ENCODE measurements around the gene HBM.
"Not testable (repeated sequence)": the region's sequence is repeated elsewhere in the genome, so short reads cannot be mapped to it uniquely, and the experiment has no call there.

The HBM gene

GRCh38 chr16:166375-167121, 770 bp downstream of the HBM start:
- Histone ChIP-seq H3K36me3 (no peaks in the 10 kb centered on the region), H3K27me3 (ENCODE audit: insufficient read depth, low read depth, severe bottlenecking) (peaks cover 29% of the 10 kb centered on the region), H3K4me3 (ENCODE audit: low read depth, low read length) (peak overlapping the region; percentile 54), H3K9me3 (ENCODE audit: severe bottlenecking) (no peaks in the 10 kb centered on the region), H3K27ac (no peak overlapping the region)
- DNase-seq = no peak
- TF ChIP-seq, protein P1, sequence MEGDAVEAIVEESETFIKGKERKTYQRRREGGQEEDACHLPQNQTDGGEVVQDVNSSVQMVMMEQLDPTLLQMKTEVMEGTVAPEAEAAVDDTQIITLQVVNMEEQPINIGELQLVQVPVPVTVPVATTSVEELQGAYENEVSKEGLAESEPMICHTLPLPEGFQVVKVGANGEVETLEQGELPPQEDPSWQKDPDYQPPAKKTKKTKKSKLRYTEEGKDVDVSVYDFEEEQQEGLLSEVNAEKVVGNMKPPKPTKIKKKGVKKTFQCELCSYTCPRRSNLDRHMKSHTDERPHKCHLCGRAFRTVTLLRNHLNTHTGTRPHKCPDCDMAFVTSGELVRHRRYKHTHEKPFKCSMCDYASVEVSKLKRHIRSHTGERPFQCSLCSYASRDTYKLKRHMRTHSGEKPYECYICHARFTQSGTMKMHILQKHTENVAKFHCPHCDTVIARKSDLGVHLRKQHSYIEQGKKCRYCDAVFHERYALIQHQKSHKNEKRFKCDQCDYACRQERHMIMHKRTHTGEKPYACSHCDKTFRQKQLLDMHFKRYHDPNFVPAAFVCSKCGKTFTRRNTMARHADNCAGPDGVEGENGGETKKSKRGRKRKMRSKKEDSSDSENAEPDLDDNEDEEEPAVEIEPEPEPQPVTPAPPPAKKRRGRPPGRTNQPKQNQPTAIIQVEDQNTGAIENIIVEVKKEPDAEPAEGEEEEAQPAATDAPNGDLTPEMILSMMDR (IDR thresholded peaks at IDR 0.05; ENCODE audit: low read depth, low read length) = no peak

DNA sequence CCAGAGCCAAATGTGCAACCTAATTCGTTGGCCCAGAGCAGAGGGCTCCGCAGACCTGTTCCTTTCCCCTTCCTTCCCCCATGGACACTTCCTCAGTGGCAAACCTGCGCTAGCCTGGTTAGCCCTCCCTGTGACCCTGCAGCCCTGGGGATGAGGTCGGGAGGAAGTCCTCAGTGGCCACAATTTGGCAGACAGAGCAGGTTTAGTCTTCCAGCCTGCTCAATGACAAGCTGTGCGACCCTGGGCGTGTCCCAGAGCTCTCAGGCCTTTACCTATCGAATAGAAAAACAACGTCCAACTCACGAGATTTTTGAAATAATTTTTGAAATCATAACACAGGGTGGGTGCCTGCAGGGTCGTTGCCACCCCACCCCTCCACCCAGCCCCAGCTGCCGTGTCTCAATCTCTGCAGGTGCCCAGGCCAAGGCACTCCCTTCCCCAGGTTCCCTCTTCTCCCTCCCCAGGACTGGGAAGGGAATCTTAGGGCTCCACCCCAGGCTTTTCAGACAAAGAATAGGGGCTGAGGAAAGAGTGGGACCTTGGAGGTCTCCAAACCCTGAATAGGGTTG, 1.4 kb downstream of the HBM start:
- Histone ChIP-seq H3K27me3 (ENCODE audit: insufficient read depth, low read depth, severe bottlenecking) (peaks cover 33% of the 10 kb centered on the region), H3K4me3 (ENCODE audit: low read depth, low read length) (no peak overlapping the region), H3K36me3 (no peaks in the 10 kb centered on the region), H3K9me3 (ENCODE audit: severe bottlenecking) (no peaks in the 10 kb centered on the region), H3K27ac (no peak overlapping the region)
- TF ChIP-seq, protein P1 (IDR thresholded peaks at IDR 0.05; ENCODE audit: low read depth, low read length) = no peak
- DNase-seq = no peak

DNA sequence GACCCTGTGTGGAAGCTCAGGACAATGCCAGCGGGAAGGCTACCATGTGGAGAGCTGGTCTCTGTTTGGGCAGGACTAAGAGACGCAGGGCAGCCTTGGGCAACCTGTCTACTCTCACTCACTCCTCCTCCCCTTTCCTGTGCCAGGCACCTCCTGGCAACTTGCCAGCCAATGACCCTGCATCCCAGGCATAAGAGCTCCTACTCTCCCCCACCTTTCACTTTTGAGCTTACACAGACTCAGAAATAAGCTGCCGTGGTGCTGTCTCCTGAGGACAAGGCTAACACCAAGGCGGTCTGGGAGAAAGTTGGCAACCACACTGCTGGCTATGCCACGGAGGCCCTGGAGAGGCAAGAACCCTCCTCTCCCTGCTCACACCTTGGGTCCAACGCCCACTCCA, 2.6 kb downstream of the HBM start:
- TF ChIP-seq, protein P1 (IDR thresholded peaks at IDR 0.05; ENCODE audit: low read depth, low read length) = no peak
- DNase-seq = peak; percentile 48
- Histone ChIP-seq H3K4me3 (ENCODE audit: low read depth, low read length) (no peak overlapping the region), H3K27me3 (ENCODE audit: insufficient read depth, low read depth, severe bottlenecking) (peaks cover 34% of the 10 kb centered on the region), H3K9me3 (ENCODE audit: severe bottlenecking) (no peaks in the 10 kb centered on the region), H3K27ac (no peak overlapping the region), H3K36me3 (no peaks in the 10 kb centered on the region)

DNA sequence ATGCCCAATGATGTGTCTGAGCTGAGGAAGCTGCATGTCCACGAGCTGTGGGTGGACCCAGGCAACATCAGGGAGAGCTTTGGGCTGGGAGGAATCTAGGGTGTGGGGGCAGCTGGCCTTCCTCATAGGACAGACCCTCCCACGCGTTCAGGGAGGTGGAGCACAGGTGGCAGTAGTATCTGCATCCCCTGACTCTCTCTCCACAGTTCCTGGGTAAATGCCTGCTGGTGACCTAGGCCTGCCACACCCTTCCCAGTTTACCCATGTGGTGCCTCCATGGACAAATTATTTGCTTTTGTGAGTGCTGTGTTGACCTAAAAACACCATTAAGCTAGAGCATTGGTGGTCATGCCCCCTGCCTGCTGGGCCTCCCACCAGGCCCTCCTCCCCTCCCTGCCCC, 3.2 kb downstream of the HBM start:
- Histone ChIP-seq H3K9me3 (ENCODE audit: severe bottlenecking) (no peaks in the 10 kb centered on the region), H3K36me3 (no peaks in the 10 kb centered on the region), H3K4me3 (ENCODE audit: low read depth, low read length) (no peak overlapping the region), H3K27ac (no peak overlapping the region), H3K27me3 (ENCODE audit: insufficient read depth, low read depth, severe bottlenecking) (peaks cover 36% of the 10 kb centered on the region)
- no peak for DNase-seq
- TF ChIP-seq, protein P1 (IDR thresholded peaks at IDR 0.05; ENCODE audit: low read depth, low read length) = no peak

DNA sequence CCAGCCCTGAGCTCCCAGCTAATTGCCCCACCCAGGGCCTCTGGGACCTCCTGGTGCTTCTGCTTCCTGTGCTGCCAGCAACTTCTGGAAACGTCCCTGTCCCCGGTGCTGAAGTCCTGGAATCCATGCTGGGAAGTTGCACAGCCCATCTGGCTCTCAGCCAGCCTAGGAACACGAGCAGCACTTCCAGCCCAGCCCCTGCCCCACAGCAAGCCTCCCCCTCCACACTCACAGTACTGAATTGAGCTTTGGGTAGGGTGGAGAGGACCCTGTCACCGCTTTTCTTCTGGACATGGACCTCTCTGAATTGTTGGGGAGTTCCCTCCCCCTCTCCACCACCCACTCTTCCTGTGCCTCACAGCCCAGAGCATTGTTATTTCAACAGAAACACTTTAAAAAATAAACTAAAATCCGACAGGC, 4.3 kb downstream of the HBM start:
- H3K9me3 ChIP-seq (ENCODE audit: severe bottlenecking); H3K4me3 ChIP-seq (ENCODE audit: low read depth, low read length); DNase-seq; H3K36me3 ChIP-seq; H3K27ac ChIP-seq: not testable (repeated sequence)
- H3K27me3 ChIP-seq (ENCODE audit: insufficient read depth, low read depth, severe bottlenecking) = peaks cover 36% of the 10 kb centered on the region

DNA sequence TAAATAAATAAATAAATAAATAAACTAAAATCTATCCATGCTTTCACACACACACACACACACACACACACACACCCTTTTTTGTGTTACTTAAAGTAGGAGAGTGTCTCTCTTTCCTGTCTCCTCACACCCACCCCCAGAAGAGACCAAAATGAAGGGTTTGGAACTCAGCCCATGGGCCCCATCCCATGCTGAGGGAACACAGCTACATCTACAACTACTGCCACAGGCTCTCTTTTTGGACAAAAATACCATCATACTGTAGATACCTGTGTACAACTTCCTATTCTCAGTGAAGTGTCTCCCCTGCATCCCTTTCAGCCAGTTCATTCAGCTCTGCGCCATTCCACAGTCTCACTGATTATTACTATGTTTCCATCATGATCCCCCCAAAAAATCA, 5.0 kb downstream of the HBM start:
- no peaks in the 10 kb centered on the region for H3K36me3 ChIP-seq
- H3K27me3 ChIP-seq (ENCODE audit: insufficient read depth, low read depth, severe bottlenecking) = peaks cover 35% of the 10 kb centered on the region
- H3K27ac ChIP-seq = no peak overlapping the region
- DNase-seq = no peak
- H3K4me3 ChIP-seq (ENCODE audit: low read depth, low read length) = no peak overlapping the region
- no peaks in the 10 kb centered on the region for H3K9me3 ChIP-seq (ENCODE audit: severe bottlenecking)
- TF ChIP-seq, protein P1 (IDR thresholded peaks at IDR 0.05; ENCODE audit: low read depth, low read length) = no peak

DNA sequence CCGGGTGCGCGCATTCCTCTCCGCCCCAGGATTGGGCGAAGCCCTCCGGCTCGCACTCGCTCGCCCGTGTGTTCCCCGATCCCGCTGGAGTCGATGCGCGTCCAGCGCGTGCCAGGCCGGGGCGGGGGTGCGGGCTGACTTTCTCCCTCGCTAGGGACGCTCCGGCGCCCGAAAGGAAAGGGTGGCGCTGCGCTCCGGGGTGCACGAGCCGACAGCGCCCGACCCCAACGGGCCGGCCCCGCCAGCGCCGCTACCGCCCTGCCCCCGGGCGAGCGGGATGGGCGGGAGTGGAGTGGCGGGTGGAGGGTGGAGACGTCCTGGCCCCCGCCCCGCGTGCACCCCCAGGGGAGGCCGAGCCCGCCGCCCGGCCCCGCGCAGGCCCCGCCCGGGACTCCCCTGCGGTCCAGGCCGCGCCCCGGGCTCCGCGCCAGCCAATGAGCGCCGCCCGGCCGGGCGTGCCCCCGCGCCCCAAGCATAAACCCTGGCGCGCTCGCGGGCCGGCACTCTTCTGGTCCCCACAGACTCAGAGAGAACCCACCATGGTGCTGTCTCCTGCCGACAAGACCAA, 6.7 kb downstream of the HBM start, which contains the start of gene HBA2:
Gene HBA2, plus strand, starts transcription at position 503 of the 568 bp plus-strand sequence. Its CDS starts 37 bp downstream, at position 540.
- H3K27ac ChIP-seq; H3K9me3 ChIP-seq (ENCODE audit: severe bottlenecking); H3K36me3 ChIP-seq; DNase-seq; H3K4me3 ChIP-seq (ENCODE audit: low read depth, low read length): not testable (repeated sequence)
- H3K27me3 ChIP-seq (ENCODE audit: insufficient read depth, low read depth, severe bottlenecking) = peaks cover 24% of the 10 kb centered on the region

DNA sequence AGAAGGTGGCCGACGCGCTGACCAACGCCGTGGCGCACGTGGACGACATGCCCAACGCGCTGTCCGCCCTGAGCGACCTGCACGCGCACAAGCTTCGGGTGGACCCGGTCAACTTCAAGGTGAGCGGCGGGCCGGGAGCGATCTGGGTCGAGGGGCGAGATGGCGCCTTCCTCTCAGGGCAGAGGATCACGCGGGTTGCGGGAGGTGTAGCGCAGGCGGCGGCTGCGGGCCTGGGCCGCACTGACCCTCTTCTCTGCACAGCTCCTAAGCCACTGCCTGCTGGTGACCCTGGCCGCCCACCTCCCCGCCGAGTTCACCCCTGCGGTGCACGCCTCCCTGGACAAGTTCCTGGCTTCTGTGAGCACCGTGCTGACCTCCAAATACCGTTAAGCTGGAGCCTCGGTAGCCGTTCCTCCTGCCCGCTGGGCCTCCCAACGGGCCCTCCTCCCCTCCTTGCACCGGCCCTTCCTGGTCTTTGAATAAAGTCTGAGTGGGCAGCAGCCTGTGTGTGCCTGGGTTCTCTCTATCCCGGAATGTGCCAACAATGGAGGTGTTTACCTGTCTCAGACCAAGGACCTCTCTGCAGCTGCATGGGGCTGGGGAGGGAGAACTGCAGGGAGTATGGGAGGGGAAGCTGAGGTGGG, 7.6 kb downstream of the HBM start:
- not testable (repeated sequence) for H3K9me3 ChIP-seq (ENCODE audit: severe bottlenecking); H3K36me3 ChIP-seq; DNase-seq; H3K4me3 ChIP-seq (ENCODE audit: low read depth, low read length); H3K27ac ChIP-seq
- peaks cover 28% of the 10 kb centered on the region for H3K27me3 ChIP-seq (ENCODE audit: insufficient read depth, low read depth, severe bottlenecking)
